Stimulated activated CD4-positive, alpha-beta T cell treated with anti-CD3 and anti-CD28 coated beads, Interleukin-15, amount 100 ng/mL, for 48 hours (primary cell): ENCODE results near the gene PRAF2.

Experiments
- DNase-seq, 2 donors: peaks; one replicate each; pipeline ENCODE4 v3.0.0-alpha.2; 2020; ENCODE audit warnings: low read depth in 2 of 2

PRAF2 gene

GRCh38 chrX:49072712-49073095 is 1.1 kb downstream of the PRAF2 start:
- no peak for DNase-seq

GRCh38 chrX:49071877-49072711 is 1.7 kb downstream of the PRAF2 start:
- DNase-seq = no peak

DNA sequence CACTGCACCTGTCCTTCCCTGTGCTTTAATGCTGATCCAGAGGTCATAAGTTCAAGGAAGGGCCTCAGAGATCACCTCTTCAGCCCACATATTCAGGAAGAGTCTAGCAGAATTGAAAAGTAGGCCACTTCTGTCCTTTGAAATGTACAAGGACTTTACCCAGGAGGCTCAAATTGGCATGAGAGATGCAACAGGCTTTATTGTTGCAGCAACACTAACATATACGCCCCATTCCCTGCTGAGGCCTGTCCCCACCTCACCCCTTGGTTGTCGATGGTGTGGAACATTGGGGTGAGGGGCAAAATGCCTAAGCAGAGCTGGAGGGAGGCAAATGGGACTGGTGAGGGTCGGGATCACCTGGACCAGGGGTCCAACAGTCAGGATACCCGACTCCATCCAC is 2.8 kb downstream of the PRAF2 start:
- no peak for DNase-seq

GRCh38 chrX:49069038-49069437 is 4.8 kb downstream of the PRAF2 start:
- DNase-seq = no peak

DNA sequence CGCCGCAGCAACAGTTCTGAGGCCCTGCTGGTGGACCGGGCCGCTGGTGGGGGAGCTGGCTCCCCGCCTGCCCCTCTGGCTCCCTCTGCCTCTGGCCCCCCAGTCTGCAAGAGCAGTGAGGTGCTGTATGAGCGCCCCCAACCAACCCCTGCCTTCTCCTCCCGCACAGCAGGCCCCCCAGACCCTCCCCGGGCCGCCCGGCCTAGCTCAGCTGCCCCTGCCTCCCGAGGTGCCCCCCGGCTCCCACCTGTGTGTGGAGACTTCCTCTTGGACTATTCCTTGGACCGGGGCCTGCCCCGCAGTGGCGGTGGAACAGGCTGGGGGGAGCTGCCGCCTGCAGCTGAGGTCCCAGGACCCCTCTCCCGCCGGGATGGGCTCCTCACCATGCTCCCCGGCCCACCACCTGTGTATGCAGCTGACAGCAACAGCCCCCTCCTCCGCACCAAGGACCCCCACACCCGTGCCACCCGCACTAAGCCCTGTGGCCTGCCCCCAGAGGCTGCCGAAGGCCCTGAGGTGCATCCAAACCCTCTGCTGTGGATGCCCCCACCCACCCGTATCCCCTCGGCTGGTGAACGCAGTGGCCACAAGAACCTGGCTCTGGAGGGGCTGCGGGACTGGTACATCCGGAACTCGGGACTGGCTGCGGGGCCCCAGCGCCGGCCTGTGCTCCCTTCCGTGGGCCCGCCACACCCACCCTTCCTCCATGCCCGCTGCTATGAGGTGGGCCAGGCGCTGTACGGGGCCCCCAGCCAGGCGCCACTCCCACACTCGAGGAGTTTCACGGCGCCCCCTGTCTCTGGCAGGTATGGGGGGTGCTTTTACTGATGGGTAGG is 6.3 kb downstream of the PRAF2 start:
- DNase-seq = no peak

DNA sequence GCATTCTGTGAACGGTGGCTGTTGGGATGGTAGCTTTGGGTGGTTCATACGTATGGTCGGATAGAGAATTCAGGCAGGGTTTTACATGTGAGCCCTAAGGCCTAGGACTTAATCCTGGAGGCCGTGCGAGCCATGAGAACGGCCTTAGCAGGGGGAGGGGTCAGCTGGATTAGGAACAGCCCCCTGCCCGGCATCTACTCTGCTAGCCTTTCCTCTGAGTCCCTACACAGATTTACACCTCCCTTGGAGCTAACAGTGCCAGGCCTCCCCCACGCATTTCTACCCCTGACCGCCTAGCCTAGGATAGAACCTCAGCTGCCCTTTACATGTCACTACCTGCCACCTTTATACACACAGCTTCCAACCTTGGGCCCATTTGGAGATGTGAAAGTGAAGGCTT is 7.1 kb downstream of the PRAF2 start:
- DNase-seq = no peak

GRCh38 chrX:49066278-49066677 is 7.5 kb downstream of the PRAF2 start:
- DNase-seq = no peak

DNA sequence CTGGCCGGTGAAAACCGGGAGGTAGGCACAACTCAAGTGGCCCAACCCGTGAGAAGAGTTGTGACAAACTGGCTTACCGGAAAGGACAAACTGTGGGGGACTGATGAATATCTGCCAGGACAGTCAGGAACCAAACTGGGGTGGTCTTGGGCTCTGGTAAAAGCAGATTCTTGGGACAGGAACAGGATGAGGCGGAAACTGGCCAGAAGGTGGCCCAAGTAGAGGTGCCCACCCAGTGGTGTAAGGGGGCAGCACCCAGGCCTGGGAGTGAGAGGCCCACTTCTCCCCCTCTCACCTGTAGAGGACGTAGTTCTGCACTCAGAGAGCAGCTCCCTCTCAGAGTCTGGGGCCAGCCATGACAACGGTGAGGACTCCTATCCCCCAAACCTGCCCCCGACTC is 9.1 kb downstream of the PRAF2 start:
- no peak for DNase-seq

- no peak for DNase-seq
Measured at GRCh38 chrX:49064303-49064702, 9.5 kb downstream of the PRAF2 start.

- DNase-seq = no peak
Measured at GRCh38 chrX:49063715-49064114, 10.1 kb downstream of the PRAF2 start.

- no peak for DNase-seq
Measured at GRCh38 chrX:49061916-49062315, 11.9 kb downstream of the PRAF2 start.

GRCh38 chrX:49061490-49061889 is 12.3 kb downstream of the PRAF2 start:
- no peak for DNase-seq

- no peak for DNase-seq
Measured at GRCh38 chrX:49060914-49061313, 12.9 kb downstream of the PRAF2 start.

DNA sequence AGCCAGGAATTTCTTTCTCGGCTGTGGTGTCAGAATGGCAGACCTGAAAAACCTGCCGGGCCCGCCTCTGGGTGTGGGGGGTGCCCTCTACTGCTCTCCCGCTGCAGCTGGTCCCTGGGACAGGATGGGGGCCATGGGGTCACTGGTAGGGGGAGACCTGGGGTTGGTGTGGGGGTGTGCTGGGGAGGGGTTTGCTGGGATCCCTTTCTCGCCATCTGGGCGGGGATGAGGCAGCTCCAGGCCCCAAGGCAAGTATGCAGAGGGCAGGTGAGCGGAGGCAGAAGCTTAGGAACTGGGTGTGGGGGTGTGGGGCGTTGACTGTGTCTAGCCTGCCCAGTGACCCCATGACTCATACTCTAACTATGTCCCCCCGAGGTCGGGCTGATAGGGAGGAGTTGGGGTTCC is 14.1 kb downstream of the PRAF2 start:
- DNase-seq = no peak

DNA sequence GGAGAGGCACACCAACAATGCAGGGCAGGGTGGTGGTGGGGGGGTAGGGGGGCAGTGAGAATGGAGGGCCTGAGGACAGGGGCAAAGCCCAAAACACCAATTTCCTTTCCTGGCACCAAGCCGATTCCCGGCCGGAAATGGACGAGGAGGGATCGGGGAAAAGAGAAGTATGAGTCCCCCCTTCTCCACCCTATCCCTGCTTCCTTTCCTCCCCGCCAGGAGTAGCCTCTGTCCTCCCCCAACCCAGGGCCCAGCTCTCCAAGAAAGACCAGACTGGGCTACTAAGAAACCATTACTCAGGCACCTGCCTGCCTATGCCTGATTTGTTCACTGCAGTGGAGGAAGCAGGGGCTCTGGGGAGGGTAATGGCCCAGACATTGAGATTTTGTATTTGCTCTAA is 14.6 kb downstream of the PRAF2 start:
- DNase-seq = no peak

DNA sequence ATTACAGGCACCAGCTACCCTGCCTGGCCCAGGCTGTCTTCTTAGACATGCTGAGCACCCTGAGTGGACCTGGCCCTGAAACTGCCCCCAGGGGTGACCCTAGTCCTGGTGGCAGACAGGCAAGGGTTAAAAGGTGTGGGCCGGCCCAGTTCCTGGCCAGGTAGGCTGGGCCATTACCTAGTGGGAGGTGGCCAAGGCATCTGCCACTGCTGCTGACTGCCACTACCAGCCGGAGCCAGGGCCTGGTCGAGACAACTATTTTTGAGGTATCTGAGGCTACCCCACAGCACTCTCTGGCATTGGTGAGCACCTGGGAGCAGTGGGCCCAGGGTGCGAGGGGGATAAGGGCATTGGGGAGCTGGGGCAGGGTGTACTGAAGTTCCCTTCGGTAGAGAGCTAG is 15.0 kb downstream of the PRAF2 start, which contains the start of gene CCDC120:
CCDC120 (plus strand) TSS at position 206 of the 400 bp plus-strand sequence. CDS start 3,043 bp downstream, outside the sequence.
- no peak for DNase-seq

GRCh38 chrX:49054073-49054762 is 19.6 kb downstream of the PRAF2 start:
- DNase-seq = no peak

DNA sequence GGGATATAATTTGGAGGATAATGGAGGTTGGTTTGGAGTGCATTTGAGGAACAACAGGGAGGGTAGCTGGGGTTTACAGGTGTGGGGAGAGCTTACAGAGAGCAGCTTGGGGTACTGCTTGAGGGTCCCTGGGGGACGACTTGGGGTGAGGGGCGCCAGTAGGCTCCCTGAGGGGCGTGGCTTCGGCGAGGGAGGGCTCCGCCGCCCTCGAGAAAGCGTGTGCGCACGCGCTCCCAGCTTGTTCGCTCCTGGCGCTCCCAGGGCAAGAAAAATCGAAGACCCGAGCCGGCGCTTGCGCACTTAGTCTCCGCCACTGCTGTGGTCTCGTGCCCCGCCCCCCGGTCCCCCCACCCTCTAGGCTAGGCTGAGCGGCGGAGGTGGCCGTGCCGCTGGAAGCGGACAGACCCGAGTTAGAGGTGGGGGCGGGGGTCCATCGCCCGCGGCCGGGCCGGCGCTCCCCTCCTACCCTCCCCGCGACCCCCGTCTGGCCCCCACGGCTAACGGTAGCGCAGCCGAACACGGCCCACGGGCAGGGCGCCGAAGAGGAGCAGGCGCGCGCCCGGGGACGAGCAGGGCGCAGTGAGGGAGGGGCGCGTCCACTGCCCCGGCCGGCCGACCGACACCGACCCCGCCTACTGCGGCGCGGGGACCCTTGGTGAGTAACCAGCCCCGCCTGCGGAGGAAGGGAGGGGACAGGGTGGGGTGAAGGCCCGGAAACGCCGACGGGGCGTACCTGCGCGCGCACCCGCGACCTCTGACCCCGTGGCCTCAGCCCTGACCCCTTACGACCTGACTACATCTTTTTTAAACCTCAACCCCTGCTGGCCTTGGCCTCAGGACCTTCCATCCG is 20.4 kb downstream of the PRAF2 start:
- DNase-seq = peak; percentile 44 to 51

DNA sequence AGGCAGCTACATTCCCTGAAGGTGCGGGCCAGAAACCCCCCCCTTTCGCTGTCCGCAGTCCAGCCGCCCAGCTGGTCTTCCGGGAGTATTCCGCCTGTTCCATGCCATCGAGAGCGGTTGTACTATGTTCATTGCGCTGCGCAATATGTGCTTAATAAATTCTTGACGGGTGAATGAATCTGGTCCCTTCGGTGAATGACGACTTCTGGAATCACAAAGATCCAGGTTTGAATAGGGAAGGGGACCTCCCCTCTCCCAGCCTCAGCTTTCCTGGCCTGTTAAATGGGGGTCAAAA is 29.9 kb downstream of the PRAF2 start:
- no peak for DNase-seq

DNA sequence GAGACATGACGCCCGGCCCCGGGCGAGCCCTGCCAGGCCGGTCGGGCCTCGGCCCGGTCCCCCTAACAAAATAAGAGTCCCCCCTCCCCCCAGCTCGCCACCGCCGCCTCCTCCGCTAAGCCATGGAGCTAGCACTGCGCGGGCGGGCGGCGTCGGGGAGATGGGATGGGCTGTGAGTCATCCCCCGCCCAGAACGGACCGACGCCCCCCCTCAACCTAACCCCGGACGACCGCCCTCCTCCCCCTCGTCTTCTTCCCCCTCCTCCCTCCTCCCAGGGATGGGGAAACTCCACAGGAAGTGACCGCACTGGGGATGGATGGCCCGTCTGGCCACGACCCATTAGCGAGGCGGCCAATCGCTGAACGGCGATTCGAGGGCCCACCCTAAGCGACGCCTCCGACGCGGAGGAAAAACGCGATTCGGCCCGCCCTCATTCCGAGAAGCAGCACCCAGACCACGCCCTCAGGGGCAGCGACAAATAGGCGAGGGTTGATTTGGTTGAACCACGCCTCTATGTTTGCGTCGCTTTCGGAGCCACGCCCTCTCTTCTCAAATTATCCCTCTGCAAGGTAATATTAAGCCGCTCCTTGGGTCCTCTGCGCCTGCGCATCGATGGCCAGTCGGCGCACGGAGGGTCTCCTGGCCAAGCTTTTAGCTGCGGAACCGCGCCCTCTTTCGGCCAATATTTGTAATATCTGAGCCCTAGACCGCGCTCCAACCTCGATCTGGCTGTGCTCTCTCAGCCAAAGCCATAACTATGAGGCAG is 30.4 kb downstream of the PRAF2 start, which contains the start of gene TFE3:
TFE3 (minus strand) TSS at position 138 of the 767 bp plus-strand sequence; CDS start at position 7, 131 bp downstream.
- peak; percentile 93 to 94 for DNase-seq
